GM12878 (cell line): Measurements from ENCODE around the gene LMCD1.

Experiments
- EZH2 ChIP-seq: IDR thresholded peaks from 2 replicates; pipeline ENCODE4 v1.6.1; 2012; ENCODE audit warnings: low read depth, mild to moderate bottlenecking, control low read depth, inconsistent platforms, low read length, borderline replicate concordance; ENCODE audit not compliant: control insufficient read depth
- MXI1 ChIP-seq: fragments of 150-350 bp; IDR thresholded peaks from 2 replicates; pipeline ENCODE4 v1.6.1; 2011; ENCODE audit warnings: low read depth, mild to moderate bottlenecking, inconsistent platforms, low read length, improper control_type of control experiment
- POLR2A ChIP-seq: IDR thresholded peaks from 2 replicates; pipeline ENCODE4 v1.6.1; 2011; ENCODE audit warnings: low read depth, mild to moderate bottlenecking, low read length
- ZNF217 ChIP-seq: fragments of 450-650 bp; IDR thresholded peaks from 2 replicates; pipeline ENCODE4 v1.6.1; 2017; ENCODE audit warnings: antibody characterized with exemption, mild to moderate bottlenecking
- TF ChIP-seq, protein P1 (sequence below): IDR thresholded peaks from 2 replicates; pipeline ENCODE4 v1.6.1; 2012; ENCODE audit warnings: low read length, inconsistent platforms
- TF ChIP-seq, protein P2 (sequence below): fragments of 450-650 bp; IDR thresholded peaks from 2 replicates; pipeline ENCODE4 v1.6.1; 2016; ENCODE audit warnings: mild to moderate bottlenecking

DNA sequence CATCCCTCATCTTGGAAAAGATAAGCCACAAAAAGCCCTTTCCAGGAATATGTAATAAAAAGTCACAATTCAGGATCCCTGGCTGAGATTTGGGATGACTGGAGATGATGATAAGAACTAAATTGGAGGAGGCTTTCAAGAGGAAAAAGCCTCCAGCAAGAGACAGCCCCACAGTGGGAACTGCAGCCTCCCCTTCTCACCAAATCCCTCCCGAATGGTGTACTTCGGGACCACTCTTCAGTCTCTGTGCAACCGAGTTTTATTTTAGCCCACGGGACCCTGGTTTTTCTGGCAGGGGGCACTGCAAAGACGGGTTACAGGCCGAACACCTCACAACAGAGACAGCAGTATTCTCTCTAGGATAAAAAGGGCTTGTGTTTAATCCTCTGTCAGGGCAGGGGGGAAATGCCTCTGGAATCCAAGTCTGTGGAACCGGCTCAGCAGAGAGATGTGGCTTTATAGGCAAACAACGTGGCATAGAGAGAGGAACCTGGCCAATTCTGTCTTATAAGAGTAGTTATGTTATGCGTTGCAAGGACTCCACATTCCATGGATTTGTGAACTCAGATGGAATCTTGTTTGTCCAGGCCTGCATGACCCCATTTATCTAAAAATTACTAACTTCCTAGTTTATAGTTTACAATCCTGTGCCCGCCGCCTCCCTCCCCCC is 1.2 kb upstream of the LMCD1 start:
- TF ChIP-seq, protein P1, sequence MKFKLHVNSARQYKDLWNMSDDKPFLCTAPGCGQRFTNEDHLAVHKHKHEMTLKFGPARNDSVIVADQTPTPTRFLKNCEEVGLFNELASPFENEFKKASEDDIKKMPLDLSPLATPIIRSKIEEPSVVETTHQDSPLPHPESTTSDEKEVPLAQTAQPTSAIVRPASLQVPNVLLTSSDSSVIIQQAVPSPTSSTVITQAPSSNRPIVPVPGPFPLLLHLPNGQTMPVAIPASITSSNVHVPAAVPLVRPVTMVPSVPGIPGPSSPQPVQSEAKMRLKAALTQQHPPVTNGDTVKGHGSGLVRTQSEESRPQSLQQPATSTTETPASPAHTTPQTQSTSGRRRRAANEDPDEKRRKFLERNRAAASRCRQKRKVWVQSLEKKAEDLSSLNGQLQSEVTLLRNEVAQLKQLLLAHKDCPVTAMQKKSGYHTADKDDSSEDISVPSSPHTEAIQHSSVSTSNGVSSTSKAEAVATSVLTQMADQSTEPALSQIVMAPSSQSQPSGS, result no peak
- TF ChIP-seq POLR2A (no peak), EZH2 (no peak), MXI1 (no peak), ZNF217 (no peak)
- TF ChIP-seq, protein P2, sequence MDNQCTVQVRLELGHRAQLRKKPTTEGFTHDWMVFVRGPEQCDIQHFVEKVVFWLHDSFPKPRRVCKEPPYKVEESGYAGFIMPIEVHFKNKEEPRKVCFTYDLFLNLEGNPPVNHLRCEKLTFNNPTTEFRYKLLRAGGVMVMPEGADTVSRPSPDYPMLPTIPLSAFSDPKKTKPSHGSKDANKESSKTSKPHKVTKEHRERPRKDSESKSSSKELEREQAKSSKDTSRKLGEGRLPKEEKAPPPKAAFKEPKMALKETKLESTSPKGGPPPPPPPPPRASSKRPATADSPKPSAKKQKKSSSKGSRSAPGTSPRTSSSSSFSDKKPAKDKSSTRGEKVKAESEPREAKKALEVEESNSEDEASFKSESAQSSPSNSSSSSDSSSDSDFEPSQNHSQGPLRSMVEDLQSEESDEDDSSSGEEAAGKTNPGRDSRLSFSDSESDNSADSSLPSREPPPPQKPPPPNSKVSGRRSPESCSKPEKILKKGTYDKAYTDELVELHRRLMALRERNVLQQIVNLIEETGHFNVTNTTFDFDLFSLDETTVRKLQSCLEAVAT, result no peak
